Fibroblast of mammary gland (primary cell): ENCODE results near the gene WWC2.

Experiments
- DNase-seq: peaks from one replicate; pipeline ENCODE4 v3.0.0-alpha.2; 2010; ENCODE audit warnings: low read depth
- H3K4me3 ChIP-seq: 2 replicates; pipeline ENCODE4 v1.5.1; 2011; ENCODE audit warnings: low read depth, mild to moderate bottlenecking, low read length, moderate library complexity; ENCODE audit not compliant: control insufficient read depth
- CTCF ChIP-seq: conservative IDR thresholded peaks from 2 replicates; pipeline ENCODE4 v1.5.1; 2011; ENCODE audit warnings: low read depth, low read length, inconsistent platforms; ENCODE audit not compliant: control insufficient read depth, insufficient read depth

WWC2 gene

GRCh38 chr4:183182873-183183725 lies 84.0 kb downstream of the WWC2 start:
- no peak for TF ChIP-seq CTCF
- peak; percentile 82 for DNase-seq

GRCh38 chr4:183183906-183184535 lies 85.0 kb downstream of the WWC2 start:
- DNase-seq: no peak
- no peak overlapping the region for H3K4me3 ChIP-seq
- no peak for TF ChIP-seq CTCF

More at GRCh38 chr4:183182873-183183725, 84.0 kb downstream of the WWC2 start:
- H3K4me3 ChIP-seq: no peak overlapping the region

GRCh38 chr4:183185018-183185417 lies 86.0 kb downstream of the WWC2 start:
- no peak for TF ChIP-seq CTCF
- DNase-seq: no peak

GRCh38 chr4:183185559-183185958 lies 86.5 kb downstream of the WWC2 start:
- no peak for TF ChIP-seq CTCF
- DNase-seq: no peak
- no peak overlapping the region for H3K4me3 ChIP-seq

More at GRCh38 chr4:183185018-183185417, 86.0 kb downstream of the WWC2 start:
- no peak overlapping the region for H3K4me3 ChIP-seq

GRCh38 chr4:183186813-183187212 lies 87.8 kb downstream of the WWC2 start:
- no peak for TF ChIP-seq CTCF
- DNase-seq: no peak
- H3K4me3 ChIP-seq: no peak overlapping the region

- no peak for DNase-seq
- no peak for TF ChIP-seq CTCF
- H3K4me3 ChIP-seq: no peak overlapping the region
These were observed 92.0 kb downstream of the WWC2 start for GRCh38 chr4:183190900-183191527.
